ENCODE data around the gene XYLB.
A peak's percentile ranks its signal among the peaks of the same experiment; 100 is the strongest.
"Not testable (repeated sequence)": the region's sequence is repeated elsewhere in the genome, so short reads cannot be mapped to it uniquely, and the experiment has no call there.

The XYLB gene

GRCh38 chr3:38315488-38316230, 30.9 kb upstream of the XYLB start:
- no peak overlapping the region for H3K4me3 Mint-ChIP-seq
- H3K9me3 Mint-ChIP-seq: no peaks in the 10 kb centered on the region
- H3K36me3 Mint-ChIP-seq: no peaks in the 10 kb centered on the region
- no peaks in the 10 kb centered on the region for H3K4me1 Mint-ChIP-seq
- no peak overlapping the region for H3K27ac Mint-ChIP-seq
- DNase-seq (ENCODE audit: low spot score in 2 of 2) (no peak), ATAC-seq (no peak)

GRCh38 chr3:38316356-38317191, 30.0 kb upstream of the XYLB start:
- Mint-ChIP-seq H3K4me3 (no peak overlapping the region), H3K9me3 (no peaks in the 10 kb centered on the region), H3K4me1 (no peaks in the 10 kb centered on the region), H3K36me3 (no peaks in the 10 kb centered on the region), H3K27ac (no peak overlapping the region)
- DNase-seq (ENCODE audit: low spot score in 2 of 2): no peak
- ATAC-seq: no peak

- Mint-ChIP-seq H3K9me3 (no peaks in the 10 kb centered on the region), H3K27ac (no peak overlapping the region), H3K4me1 (no peaks in the 10 kb centered on the region), H3K36me3 (no peaks in the 10 kb centered on the region), H3K4me3 (no peak overlapping the region)
- DNase-seq (ENCODE audit: low spot score in 2 of 2): no peak
- ATAC-seq: no peak
These were observed 29.3 kb upstream of the XYLB start for GRCh38 chr3:38317192-38317759.

GRCh38 chr3:38318766-38319671, 27.6 kb upstream of the XYLB start:
- DNase-seq (ENCODE audit: low spot score in 2 of 2): no peak
- Mint-ChIP-seq H3K9me3 (no peaks in the 10 kb centered on the region), H3K4me1 (no peaks in the 10 kb centered on the region), H3K36me3 (no peaks in the 10 kb centered on the region), H3K4me3 (no peak overlapping the region), H3K27ac (no peak overlapping the region)
- no peak for ATAC-seq

GRCh38 chr3:38320638-38321037, 25.9 kb upstream of the XYLB start:
- not testable (repeated sequence) for DNase-seq (ENCODE audit: low spot score in 2 of 2); H3K4me1 Mint-ChIP-seq; ATAC-seq; H3K27ac Mint-ChIP-seq; H3K36me3 Mint-ChIP-seq; H3K4me3 Mint-ChIP-seq; H3K9me3 Mint-ChIP-seq

- no peak overlapping the region for H3K4me3 Mint-ChIP-seq
- no peaks in the 10 kb centered on the region for H3K9me3 Mint-ChIP-seq
- no peaks in the 10 kb centered on the region for H3K36me3 Mint-ChIP-seq
These were observed 23.5 kb upstream of the XYLB start for GRCh38 chr3:38323060-38323459.

GRCh38 chr3:38325256-38325655, 21.3 kb upstream of the XYLB start:
- ATAC-seq (no peak), DNase-seq (ENCODE audit: low spot score in 2 of 2) (no peak)
- Mint-ChIP-seq H3K4me3 (no peak overlapping the region), H3K4me1 (no peaks in the 10 kb centered on the region), H3K36me3 (no peaks in the 10 kb centered on the region), H3K9me3 (no peaks in the 10 kb centered on the region), H3K27ac (no peak overlapping the region)

More at GRCh38 chr3:38323060-38323459, 23.5 kb upstream of the XYLB start:
- DNase-seq (ENCODE audit: low spot score in 2 of 2): no peak
- no peaks in the 10 kb centered on the region for H3K4me1 Mint-ChIP-seq
- ATAC-seq: no peak
- H3K27ac Mint-ChIP-seq: no peak overlapping the region

- no peaks in the 10 kb centered on the region for H3K9me3 Mint-ChIP-seq
- no peak overlapping the region for H3K27ac Mint-ChIP-seq
- H3K4me1 Mint-ChIP-seq: no peaks in the 10 kb centered on the region
- ATAC-seq: peak; percentile 94
- DNase-seq (ENCODE audit: low spot score in 2 of 2): peak in 1 of 2 donors; percentile 51
- H3K4me3 Mint-ChIP-seq: no peak overlapping the region
- H3K36me3 Mint-ChIP-seq: no peaks in the 10 kb centered on the region
These were observed 19.1 kb upstream of the XYLB start for GRCh38 chr3:38327335-38328009.

GRCh38 chr3:38331257-38332022, 15.1 kb upstream of the XYLB start:
- Mint-ChIP-seq H3K4me3 (no peak overlapping the region), H3K9me3 (no peaks in the 10 kb centered on the region), H3K4me1 (peaks cover 6% of the 10 kb centered on the region), H3K36me3 (no peaks in the 10 kb centered on the region), H3K27ac (no peak overlapping the region)
- no peak for DNase-seq (ENCODE audit: low spot score in 2 of 2)
- ATAC-seq: no peak

- no peaks in the 10 kb centered on the region for H3K36me3 Mint-ChIP-seq
- DNase-seq (ENCODE audit: low spot score in 2 of 2): no peak
- H3K27ac Mint-ChIP-seq: no peak overlapping the region
- H3K4me1 Mint-ChIP-seq: peaks cover 6% of the 10 kb centered on the region
- H3K9me3 Mint-ChIP-seq: no peaks in the 10 kb centered on the region
- no peak for ATAC-seq
- no peak overlapping the region for H3K4me3 Mint-ChIP-seq
These were observed 14.4 kb upstream of the XYLB start for GRCh38 chr3:38332201-38332600.

- no peak for DNase-seq (ENCODE audit: low spot score in 2 of 2)
- Mint-ChIP-seq H3K9me3 (no peaks in the 10 kb centered on the region), H3K4me1 (peaks cover 6% of the 10 kb centered on the region), H3K27ac (no peak overlapping the region), H3K4me3 (no peak overlapping the region), H3K36me3 (no peaks in the 10 kb centered on the region)
- peak; percentile 66 for ATAC-seq
These were observed 12.2 kb upstream of the XYLB start for GRCh38 chr3:38334142-38335055.

- Mint-ChIP-seq H3K36me3 (no peaks in the 10 kb centered on the region), H3K4me1 (peaks cover 6% of the 10 kb centered on the region), H3K27ac (no peak overlapping the region), H3K4me3 (no peak overlapping the region), H3K9me3 (no peaks in the 10 kb centered on the region)
- DNase-seq (ENCODE audit: low spot score in 2 of 2) (no peak), ATAC-seq (no peak)
These were observed 11.3 kb upstream of the XYLB start for GRCh38 chr3:38335263-38335662.

GRCh38 chr3:38337703-38338102, 8.9 kb upstream of the XYLB start:
- Mint-ChIP-seq H3K4me1 (peaks cover 6% of the 10 kb centered on the region), H3K9me3 (no peaks in the 10 kb centered on the region), H3K4me3 (no peak overlapping the region), H3K27ac (no peak overlapping the region), H3K36me3 (no peaks in the 10 kb centered on the region)
- DNase-seq (ENCODE audit: low spot score in 2 of 2) (no peak), ATAC-seq (no peak)

Measured in stimulated activated effector memory CD8-positive, alpha-beta T cell treated with anti-CD3 and anti-CD28 coated beads, Interleukin-12 subunit alpha, Interleukin-12 subunit beta, amount 100 ng/mL, for 72 hours (primary cell).